ENCODE measurements around the gene UBE2E3. TPM values are rescaled to one million over a fixed set of nuclear protein-coding genes. Genes with fewer than 3 reads are reported as not detected.
A peak's percentile ranks its signal among the peaks of the same experiment; 100 is the strongest.
"Not testable (repeated sequence)": the region's sequence is repeated elsewhere in the genome, so short reads cannot be mapped to it uniquely, and the experiment has no call there.

Gene UBE2E3
- total RNA-seq, 1 experiment from 2014 or later: 181 TPM

DNA sequence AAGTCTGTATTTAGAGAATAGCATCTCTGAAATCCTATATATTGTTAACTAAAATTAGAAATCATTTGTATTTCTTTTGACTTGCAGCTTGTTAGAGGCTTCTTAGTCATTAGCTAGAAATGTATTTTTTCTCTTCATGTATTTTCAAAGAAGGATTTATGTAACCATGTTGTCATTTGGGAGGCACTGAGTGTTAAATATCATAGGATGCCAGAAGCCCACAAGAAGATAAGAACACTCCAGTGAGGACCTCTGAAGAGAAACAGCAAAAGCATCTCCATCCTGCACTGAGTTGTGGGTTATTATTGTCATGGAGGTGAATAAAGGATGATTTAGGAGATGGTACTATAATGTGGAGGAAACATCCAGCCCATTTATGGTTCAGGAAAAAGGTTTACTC is 93.5 kb downstream of the UBE2E3 start:
- DNase-seq (ENCODE audit: low read depth): no peak

DNA sequence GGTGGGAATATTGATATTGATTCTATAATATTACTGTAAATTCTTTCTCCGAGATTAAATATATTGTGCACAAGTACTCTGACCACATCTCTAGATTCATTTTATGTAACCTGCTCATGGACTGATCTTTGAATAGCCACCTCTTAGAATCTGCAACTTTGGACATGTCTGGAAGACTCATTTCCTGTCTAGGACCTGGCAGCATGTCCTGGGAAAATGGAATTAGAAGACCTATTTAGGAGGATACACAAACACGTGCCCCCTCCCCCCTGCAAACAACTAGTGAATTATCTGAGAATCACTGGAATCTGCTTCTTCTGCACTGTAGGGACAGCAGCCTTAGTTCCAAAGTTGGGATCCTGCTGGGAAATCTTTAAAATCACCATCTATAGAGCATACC is 94.1 kb downstream of the UBE2E3 start:
- DNase-seq (ENCODE audit: low read depth): peak; percentile 30

DNA sequence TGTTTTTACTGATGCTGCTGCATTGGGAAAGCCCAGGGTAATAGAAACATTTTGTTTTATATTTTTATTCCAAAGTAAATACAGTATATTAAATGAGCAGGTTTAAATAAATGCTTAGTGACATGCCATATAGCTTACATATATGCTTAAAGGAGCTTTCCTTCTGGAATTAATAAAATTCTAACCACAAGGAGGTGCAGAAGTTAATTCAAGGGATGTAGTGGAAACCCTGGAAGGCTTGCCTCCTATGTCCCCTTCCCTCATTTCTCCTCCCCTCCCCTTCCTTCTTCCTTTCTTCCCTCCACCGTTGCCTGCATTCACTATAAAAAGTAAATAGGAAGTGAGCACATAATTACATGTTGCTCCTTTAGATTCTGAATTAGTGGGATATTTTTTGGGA is 96.3 kb downstream of the UBE2E3 start:
- no peak for DNase-seq (ENCODE audit: low read depth)

DNA sequence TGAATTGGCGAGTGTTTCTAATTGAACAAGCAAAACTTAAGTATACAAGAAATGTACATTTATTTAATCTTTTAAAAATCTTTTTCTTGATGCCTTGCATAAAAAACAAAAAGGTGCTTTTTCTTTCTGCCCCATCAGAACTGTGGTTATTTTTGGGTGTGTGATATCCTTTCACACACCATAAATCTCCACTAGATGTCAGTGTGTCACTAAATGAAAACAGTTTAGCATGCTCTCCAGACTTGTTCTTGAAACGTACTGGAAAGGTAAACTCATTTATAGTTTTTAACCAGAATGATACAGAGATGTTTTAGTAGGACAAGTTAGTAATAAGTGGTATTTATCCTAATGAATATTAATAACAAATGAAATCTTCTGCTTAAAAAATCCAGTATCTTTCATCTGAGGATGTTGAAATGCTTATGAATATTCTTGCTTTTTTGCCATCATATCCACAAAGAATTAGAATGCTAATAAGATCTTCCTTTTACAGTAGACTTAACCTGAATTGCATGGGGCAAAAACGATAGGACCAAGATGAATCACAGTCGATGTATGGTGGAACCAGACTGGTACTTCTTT is 96.8 kb downstream of the UBE2E3 start:
- peak; percentile 58 for DNase-seq (ENCODE audit: low read depth)

DNA sequence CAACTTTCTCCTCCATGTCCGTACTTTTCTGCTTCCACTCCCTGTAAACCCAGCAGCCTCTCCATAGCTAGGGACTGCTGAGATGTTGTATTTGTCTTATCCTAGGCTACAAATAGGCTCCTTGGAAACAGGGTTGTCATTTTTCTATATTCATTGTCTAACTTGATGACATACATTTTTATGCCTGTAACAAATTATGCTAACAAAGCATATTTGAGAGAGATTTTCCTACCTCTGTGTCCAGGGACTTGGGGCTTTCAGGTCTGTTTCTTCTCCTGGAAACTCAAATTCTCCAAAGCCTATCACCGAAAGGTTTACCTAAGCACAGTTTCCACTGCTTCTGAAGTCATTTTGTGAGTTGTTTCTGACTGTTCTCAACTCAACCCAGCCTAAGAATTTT is 102.7 kb downstream of the UBE2E3 start:
- DNase-seq (ENCODE audit: low read depth): no peak

DNA sequence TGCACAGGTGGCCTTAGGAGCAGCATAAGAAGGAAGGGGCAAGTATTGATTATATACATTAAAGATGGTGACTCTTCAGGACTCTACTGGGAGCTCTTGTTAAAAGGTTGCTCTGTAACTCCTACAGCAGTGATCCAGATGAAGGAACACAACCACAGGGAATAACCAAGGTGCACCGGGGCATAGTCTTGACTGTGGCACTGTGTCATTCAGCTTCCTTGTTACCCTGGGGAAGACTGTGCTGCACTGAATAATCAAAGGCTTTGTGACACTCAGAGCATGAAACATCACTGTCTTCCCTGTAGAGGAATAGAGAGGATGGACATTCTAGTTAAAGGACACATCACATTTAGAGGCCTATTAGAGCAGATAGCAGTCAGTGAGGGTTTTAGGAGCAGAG is 105.3 kb downstream of the UBE2E3 start:
- no peak for DNase-seq (ENCODE audit: low read depth)

DNA sequence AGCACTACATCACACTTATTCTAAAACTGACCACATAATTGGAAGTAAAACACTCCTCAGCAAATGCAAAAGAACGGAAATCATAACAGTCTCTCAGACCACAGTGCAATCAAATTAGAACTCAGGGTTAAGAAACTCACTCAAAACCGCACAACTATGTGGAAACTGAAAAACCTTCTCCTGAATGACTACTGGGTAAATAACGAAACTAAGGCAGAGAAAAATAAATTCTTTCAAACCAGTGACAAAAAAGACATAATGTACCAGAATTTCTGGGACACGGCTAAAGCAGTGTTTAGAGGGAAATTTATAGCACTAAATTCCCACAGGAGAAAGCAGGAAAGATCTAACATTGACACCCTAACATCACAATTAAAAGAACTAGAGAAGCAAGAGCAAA is 111.5 kb downstream of the UBE2E3 start:
- not testable (repeated sequence) for DNase-seq (ENCODE audit: low read depth)

DNA sequence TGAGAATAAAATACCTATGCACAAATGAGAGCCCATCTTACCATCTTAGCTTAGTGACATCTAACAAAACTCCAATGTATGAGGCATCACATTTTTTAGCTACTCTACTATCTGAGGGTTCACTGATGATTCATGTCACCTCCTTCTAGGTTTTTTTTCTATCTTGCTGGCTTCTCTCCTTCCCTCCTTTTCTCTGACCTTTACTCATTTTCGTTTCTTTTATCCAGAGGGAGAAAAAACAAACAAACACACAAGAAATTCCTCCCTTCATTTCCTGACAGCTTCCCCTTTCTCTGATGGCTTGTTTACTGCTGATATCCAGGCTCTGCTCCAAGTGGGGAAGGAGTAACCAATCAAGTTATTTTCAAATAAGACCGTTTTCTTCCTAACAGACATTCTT is 115.1 kb downstream of the UBE2E3 start:
- DNase-seq (ENCODE audit: low read depth): no peak

DNA sequence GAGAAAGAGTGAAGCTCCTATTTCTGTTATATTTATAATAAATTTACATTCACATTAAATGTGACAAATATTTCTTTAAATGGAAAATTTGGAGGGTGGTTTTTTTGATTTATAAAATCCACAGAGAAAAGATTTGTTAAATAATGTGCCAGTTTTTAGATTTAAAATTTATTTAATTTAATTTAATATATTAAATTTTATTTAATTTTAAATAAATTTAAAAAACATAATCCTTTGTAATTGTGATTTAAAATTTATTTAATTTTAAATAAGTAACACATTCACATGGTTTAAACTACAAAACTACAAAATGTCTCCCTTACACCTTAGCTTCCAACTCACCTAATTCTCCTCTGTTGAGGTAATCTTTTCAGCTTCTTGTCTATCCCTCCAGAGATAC is 123.3 kb downstream of the UBE2E3 start:
- DNase-seq (ENCODE audit: low read depth): no peak

DNA sequence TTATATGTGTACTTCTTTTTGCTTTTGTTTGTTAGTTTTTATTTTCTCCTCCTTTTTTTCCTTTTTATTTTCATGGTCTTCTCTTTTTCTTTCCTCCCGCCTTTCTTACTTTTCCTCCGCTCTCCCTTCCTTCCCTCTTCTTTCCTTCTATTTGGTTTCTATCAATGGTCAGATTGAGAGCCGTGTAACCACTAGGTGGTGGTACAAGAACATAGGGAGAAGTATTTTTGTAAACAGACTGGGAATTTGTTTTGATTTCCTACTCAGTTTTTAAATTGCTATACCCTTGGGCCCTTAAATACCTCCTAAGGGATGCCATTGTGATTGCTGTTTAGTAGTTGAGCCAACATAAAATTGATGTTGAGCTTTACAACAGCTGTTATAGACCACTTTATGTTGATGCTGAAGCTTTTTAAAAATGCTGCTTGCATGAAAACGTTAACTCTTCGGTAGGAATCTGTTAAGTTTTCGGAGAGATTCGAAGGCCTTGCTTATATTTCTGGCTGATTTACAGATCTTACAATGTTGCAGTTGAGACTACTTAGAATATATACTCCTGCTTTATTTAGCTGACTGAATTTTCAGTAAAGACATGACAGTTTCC is 124.2 kb downstream of the UBE2E3 start:
- peak; percentile 81 for DNase-seq (ENCODE audit: low read depth)

DNA sequence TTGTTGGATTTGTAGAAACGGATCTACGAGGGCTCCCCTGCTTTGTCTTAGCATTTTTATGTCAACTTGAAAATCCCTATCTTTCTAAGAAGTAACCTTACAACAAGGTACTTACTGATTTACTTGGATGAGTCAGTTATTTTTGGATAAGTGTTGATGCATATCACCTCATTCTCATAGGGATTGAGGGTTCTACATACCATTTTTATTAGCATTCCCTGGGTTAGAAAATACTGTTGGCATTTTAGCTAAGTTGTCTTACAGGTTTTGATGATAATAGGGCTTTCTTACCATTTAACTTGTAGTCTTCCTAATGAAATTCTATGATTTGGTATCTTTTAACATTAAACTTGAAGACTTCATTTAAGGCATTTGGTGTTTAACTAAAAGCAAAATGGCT is 125.2 kb downstream of the UBE2E3 start:
- DNase-seq (ENCODE audit: low read depth): no peak

DNA sequence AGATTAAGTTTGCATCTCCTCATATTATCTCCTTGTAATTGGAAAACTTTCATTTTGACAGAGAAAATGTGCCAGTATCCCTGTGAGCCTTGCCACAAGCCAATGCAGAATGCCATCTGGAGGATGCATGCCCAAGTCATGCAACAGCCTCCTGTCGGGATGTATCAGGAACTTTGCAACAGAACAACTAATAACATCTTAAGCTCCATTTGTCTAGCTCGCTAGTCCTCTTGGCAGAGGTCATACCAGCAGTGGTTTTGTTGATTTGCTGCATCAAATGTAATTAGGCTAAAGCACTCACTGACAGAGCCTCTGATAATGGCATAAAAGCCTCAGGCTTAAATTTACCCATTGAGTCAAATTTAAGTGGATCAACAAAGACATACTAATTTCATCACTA is 125.8 kb downstream of the UBE2E3 start:
- peak; percentile 64 for DNase-seq (ENCODE audit: low read depth)

DNA sequence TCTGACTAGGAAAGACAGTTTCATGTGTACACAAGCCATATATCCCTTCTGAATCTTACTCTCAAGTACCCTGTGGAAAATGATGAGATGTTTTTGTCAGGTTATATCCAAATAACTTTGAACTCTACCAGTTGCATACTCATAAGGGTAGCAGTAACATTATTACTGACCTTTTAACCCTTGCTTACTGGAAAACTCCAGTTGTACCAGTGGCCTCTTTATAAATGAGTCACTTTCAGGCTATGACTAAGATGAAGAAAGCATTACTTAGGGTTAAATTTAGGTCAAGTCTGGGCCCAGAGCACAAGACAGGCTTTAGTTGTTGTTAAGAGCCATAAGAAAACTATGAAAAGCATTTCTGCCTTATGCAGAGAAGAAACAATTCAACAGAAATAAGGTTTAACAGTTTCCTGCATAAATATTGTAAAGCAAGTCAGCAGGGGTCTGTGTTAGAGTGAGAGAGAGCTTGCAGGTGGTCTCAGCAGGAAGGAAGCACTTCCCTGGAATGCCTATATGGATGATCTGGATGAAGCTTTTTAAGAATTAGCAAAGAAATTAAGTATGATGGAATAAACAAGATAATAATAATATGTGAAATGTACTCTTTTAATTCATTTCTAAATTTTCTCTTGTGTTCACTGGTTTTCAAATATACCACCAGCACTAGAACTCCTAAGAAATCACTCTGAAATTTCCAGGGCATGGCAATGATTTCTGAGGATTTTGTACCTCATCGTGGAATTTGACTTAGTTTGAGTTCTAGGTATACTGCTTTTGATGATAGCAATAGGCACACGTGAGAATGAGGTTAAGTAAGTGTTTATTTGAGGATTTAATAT is 126.6 kb downstream of the UBE2E3 start:
- DNase-seq (ENCODE audit: low read depth): peak; percentile 92

DNA sequence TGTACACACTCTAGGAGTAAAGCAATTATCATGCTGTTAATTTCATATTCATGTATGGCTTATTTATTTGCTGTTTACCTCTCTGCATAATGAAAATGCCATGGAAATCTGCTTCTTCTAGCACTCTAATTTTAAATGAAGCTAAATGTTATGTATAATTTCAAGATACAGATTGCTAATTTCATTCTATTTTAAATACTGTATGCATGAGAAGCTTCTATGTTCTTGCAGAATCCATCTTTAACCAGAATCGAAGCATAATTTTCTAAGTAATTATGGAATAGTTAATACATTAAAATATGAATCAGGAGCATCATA is 127.2 kb downstream of the UBE2E3 start:
- DNase-seq (ENCODE audit: low read depth): no peak

DNA sequence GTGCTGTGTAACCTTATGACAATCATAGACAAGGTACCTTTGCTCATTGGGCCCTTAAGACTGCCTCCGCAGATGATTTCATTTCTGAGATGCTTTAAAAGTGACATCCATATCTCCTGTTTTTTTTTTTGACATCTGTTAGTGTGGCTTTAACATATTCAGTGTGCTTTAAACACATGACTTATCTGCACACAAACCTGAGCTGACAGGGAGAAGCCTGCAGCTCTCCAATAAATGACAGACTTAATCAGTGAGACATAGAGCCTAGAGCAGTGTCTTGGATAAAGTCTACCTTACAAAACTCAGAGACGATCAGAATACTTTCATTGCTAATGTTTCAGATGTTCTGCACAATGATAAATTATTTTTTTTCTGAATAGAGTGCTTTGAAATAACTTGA is 130.7 kb downstream of the UBE2E3 start:
- DNase-seq (ENCODE audit: low read depth): no peak

DNA sequence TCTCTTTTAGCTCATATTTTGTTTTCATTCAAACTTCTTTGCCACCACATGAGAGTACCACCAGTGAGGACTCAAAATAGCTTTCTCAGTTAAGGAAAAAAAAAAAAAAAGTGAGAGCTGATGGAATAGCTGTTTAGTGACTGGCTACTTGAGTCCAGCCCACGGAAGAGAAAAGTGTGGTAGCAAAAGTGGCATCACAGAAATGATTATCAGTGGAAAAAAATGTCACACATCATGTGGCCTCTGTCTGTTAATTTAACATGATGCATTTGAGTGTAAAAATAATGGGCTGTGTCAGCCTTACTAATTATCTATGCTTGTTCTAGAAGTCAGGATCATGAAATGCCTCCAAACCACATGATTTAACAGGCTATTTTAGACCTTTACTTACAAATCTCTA is 132.5 kb downstream of the UBE2E3 start:
- peak; percentile 36 for DNase-seq (ENCODE audit: low read depth)
